NCI-H446 treated with DMSO at 0.1 percent for 48 hours (cell line): Measurements from ENCODE around the gene KCNH5.

Source experiments
- DNase-seq: peaks from one replicate; lab custom pipeline; 2025; lab: John Stamatoyannopoulos, UW

Gene KCNH5

GRCh38 chr14:62674563-62675237 is 370.6 kb downstream of the KCNH5 start:
- DNase-seq, result no peak

GRCh38 chr14:62673014-62673755 is 372.1 kb downstream of the KCNH5 start:
- no peak for DNase-seq

DNA sequence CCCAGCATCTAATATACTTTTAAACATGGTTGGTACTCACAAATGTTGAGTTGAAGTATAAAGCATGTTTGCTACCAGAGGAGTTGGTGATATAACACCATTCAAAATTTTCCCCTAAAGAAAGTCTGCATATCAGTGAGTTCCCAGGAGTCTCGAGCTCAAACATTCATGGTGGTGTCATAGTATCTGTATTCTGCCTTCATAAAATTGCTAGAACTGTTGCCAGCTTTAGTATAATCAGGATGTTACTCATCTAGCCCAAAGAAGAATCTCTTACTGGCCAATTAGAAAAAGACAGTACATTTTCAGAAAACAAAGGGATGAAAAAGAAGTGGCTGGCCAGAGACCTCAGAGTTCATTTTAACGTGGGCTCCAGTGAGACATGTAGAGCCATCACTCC is 374.7 kb downstream of the KCNH5 start:
- no peak for DNase-seq

DNA sequence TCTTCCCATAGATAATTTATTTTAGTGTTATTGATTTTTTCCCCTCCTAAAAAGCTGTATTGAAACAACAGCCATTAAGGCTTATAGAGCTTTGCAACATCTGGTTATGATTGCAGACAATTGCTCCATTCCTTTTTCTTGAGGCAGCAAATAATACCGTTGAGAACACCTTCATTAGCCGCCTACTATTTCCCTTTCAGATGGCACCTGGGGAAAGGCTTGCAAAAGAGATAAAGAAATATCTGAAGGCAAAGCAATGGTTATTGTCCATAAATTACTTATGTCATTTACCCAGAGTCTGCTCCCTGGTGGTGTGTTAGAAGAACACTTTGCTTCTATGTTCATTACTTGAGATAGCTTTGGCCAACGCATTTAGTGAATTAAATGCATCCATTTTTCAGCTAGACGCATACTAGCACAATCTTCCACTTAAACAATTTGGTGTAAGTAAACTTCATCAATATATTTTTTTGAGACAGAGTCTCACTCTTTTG is 377.8 kb downstream of the KCNH5 start:
- DNase-seq, result no peak

DNA sequence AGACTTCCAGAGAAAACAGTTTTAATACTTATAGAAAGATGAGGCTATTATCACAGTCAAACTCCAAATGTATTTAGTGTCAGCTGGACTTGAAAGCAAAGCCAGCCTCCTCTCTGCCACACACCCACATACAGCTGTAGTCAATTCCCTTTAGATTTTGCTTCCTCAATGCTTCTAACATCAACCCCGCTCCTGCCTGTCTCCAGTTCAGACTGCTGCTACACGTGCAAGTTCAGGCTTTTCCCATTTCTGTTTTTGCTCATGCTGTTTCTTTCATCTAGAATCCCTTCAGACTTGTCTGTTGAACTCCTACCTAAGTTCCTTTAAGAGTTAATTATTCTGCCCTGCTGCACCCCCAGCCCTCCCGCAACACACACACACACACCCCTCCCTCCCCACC is 380.0 kb downstream of the KCNH5 start:
- no peak for DNase-seq

DNA sequence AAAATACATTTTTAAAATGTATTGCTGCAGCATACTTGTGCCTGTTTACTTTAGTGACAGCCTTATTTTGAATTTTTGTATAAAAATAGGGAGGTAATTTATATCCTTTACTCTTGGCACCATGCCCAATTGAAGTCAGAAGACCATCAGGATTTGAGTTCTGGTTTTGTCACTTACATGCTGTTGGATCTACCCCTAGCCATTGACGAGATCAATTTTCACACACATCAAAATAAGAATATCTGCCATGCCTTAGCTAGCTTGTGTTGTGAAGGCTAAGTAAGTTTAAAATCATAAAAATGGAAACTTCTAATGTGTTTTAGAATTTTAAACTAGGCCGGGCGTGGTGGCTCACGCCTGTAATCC is 381.8 kb downstream of the KCNH5 start:
- DNase-seq, result no peak

- no peak for DNase-seq
These were observed 382.3 kb downstream of the KCNH5 start for GRCh38 chr14:62662811-62663455.

- no peak for DNase-seq
These were observed 383.4 kb downstream of the KCNH5 start for GRCh38 chr14:62661818-62662217.

- DNase-seq, result no peak
These were observed 386.6 kb downstream of the KCNH5 start for GRCh38 chr14:62658631-62659030.

DNA sequence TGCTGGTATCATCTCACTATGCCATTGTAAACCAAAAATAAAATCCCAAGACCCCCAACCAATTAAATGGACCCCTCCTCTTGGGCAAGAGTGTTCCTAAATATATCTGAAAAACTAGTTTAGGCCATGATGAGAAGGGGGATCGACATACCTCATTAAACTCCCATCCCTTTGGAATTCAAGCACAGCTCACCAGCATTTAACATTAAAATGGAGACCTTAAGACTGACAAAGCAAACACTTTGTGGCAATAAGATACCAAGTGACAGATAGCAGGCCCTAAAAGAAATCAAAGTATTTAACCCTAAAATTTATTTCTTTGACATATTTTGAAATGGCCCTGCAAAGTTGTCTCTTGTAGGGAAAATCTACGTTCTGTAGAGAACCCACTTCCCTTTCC is 387.9 kb downstream of the KCNH5 start:
- no peak for DNase-seq

DNA sequence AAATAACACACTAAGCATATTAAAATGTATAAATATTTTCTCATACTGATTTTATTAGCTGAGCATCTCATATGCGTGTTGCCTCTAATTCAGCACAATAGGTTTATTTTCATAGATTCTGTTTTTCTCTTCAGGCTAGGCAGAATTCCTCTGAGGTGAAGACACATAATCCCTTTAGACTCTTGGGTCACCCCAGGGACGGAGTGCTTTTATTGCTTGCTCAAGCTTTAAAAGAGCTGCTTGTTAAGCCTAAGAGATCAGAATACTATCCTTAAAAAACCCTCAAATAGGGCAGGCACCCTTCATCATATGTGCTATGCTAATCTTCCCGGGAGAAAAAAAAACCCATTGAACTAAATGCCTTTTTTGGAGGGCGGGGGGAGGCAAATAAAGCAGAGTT is 390.1 kb downstream of the KCNH5 start:
- DNase-seq, result no peak

DNA sequence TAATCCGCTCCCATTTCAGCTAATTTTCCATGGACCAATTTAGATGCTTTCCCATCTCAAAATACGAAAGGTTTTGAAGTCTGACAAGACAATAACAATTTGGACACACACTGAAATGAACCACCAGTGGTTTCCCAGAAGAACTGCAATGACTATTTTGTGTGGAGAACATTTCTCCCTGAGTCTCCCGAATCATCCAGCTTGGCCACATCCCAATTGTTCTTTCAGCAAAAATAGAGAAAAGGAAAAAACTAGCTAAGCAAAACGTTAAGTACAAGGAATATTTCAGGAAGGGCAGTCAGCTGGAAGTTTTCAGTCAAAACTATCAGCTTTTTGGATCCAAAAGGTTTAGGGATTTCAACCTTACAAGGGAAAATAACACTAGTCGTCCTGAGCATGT is 390.6 kb downstream of the KCNH5 start:
- no peak for DNase-seq
